NCI-H1417 (cell line): ENCODE results near the gene TMEM117.

ENCODE experiments used
- DNase-seq, 3 experiments: peaks; one replicate each; lab custom pipeline; 2025; lab: John Stamatoyannopoulos, UW

TMEM117 gene

DNA sequence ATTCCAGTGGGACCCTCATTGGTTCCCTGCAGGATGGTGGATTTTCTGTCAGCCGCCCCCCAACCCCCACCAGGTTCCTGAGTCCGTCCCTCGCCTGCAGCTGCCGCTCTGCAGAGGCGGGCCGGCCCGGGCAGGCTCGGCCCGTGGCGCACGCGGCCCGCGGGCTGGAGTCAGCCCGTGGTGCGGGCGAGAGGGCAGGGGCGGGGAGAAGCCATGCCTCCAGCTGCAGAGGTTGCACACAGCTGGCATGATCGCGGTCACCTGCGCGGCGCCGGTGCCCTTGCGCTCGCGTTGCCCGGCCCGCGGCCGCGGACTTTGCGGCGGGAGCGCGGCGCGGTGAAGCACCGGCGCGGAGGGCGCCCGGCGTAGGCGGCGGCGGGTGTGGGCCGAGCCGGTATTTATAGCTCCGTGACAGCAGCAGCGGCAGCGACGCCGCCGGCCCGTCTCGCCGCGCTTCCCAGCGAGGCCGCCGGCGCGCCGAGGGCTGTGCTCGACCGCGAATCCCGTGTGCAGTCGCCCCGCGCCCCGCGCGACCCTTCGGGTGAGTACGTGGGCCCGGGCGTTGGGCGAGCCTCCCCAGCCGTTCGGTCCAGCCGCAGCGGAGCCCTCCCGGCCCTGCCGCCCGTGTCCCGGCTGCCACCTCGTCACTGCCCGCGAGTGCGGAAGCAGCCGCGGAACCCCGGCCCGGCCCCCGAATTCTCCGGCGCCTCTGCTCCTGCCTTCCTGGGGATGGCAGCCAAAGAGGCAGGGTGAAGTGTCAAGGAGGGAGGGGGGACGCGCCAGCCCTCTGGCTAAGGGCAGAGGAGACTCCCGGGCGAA is at the start of gene TMEM117:
TMEM117 (plus strand) TSS at position 426 of the 819 bp plus-strand sequence.
- peak; percentile 63 to 92 (median 88) for DNase-seq

DNA sequence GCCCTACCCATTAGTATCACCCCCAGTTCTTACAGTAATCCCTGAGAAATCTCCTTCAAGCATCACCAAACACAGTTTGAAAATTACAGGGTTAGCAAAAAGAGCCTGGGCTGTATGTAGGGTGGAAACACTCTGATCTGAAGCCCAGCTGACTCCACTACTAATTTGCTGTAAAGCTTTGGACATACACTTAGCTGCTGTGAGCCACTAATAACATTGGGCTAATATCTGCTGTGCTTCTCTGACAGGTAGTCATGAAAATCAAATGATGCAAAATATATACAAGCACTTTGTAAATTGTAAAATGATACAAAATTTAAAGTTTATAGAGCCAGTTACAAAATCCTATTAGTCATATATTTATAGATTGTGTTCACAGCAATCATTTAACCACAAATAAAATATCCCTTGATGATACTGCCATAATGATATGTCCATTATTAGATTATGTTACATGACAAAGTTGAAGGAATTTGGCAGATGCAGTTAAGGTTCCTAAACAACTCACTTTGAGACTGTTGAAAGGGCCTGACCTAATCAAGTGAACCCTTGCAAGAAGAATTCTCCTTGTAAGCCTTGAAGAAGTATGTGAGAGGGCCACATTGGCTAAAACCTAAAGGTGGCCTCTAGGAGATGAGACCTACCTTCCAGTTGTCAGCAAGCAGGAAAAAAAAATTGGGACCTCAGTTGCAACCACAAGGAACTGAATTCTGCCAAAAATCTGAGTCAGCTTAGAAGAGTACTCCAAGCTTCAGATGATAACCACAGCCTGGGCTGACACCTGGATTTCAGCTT is 48.8 kb upstream of the TMEM117 start:
- DNase-seq = no peak

DNA sequence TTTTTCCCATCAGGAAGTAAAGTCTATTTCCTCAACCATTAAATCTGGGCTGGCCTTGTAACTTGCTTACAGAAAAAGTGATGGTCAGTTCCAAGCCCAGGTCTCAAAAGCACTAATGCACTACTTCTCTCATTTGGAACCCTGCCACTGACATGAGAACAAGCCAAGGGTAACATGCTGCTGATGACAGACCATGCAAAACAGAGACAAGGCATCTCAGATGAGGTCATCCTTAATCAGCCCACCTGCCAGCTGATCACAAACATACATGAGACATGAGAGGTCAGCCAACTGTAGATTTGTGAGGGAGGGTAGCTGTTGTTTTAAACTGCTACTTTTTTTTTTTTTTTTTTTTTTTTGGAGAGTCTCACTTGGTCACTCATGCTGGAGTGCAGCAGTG is 45.9 kb upstream of the TMEM117 start:
- DNase-seq = peak in 1 of 3 experiments; percentile 33

DNA sequence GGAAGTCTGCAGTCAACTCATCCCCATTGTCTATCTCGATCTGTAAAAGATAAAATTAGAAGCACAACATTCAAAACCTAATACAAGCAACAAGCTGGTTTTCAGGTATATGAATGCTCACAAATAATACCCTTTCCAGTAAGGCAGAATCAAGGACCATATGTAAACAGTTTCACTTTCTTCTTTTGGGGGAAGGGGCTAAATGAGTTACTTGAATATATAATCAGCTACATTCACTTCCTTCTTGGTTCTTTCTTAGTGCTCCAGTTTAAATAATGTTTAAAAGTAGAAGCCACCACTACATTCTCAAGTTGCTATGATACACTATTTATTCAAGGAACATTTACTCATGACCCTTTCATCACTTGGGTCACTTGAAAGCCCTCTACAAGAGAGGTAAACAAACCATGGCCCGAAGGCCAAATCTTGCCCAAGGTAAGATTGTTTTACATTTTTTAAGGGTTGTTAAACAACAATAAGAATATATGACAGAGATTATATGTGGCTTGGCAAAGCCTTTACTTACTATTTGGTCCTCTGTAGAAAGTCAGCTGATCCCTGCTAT is 40.1 kb upstream of the TMEM117 start:
- peak in 2 of 3 experiments; percentile 24 to 31 for DNase-seq

DNA sequence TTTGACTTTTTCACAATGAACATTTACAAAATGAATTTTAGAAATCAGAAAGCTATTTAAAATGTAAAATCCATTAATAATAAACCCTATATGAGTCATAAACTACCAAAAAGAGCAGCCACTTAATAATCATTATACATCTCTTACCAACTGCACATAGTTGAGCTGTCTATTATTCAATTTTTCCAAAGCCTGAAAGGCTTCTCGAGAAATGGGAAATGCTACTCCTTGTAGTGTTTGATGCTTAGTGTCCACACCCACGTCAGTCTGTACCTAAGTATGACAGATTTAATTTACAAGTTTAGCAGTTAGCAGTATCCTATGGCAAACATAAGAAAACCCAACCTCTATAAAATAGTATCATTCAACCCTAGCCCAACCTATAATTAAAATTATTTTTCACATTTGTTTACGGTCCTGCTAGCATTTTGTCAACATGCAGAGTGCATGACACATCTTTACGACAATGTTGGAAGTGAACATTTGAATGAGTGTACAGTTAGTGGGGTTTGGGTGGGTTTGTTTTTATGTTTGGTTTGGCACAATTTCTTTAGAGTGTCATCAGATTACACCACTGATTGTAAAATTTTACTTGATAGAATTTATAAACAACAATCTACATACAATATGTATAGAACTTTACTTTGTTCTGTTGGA is 38.2 kb upstream of the TMEM117 start:
- DNase-seq = peak in 1 of 3 experiments; percentile 28

DNA sequence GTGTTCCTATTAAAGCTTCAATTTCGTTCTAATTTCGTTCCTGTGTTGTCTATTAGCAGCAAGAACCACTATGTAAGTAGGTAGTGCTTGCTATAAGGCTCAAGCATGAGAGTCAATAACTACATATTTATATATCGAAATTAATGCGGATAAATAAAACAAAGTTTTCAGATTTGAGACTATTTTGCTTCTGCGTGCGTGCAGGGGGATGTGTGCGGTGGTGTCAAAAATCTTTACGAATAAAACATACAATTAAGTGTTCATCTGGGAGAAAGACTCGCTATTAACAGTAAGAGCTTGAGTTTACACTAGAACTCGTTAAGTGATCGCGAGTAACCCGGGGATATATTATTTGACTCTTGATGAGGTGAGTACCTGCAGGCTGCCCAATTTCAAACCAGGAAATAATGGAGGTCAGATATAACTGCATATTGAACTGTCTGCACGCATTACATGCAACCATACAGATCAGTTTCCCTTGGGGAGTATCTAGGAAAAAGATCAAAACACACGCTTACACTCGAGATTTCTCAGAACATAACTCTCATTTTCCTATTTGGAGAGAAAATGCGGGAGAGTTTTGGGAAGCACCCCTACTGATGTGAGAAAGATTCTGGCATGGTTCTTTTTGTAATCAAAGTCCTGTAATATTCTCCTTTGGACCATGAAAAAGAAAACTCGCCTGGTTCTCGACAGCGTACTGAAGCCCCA is 30.6 kb upstream of the TMEM117 start:
- DNase-seq = peak; percentile 56 to 86 (median 77)

DNA sequence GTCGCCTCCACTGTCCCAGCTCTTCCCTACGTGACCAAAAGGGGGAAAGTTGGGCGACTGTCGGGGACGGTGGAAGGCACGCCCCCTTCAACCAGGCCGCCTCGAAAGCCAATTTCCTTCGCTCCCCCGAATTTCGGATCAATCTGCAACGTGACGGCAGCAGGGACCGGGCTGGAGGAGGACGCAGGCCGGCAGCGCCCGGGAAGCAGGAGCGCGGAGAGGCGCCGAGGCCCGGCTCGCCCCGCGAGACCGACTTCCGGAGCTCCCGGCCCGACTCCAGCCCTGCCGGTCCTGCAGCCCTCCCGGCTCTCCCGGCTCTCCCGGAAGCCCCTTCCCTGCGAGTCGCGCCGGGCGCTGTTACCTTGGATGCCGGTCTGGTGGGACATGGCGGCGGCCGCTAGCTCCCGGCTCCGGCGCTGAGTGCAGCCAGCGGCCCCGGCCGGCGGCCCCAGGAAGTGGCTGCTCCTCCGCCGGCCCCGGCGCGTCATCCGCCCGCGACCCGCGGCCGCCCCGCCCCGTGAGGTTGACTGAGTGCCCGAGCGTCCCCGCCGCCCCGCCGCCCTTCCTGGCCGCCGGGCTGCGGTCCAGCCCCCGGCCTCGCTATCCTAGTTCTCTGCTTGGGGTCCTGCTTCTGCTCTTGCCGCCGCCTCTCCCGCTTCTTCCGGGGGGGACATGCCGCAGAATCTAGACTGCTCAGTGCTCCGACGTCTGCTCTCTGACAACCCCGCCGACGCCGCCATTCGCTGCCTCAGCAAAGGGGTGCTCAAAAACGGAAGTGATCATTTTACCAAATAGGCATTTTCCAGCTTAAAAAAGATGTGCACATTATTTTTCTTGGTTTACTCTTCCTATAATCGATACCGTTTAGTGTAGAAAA is 29.8 kb upstream of the TMEM117 start, which contains the start of gene TWF1:
TWF1 (minus strand) TSS at position 458 of the 877 bp plus-strand sequence; CDS start at position 386, 72 bp downstream.
- peak; percentile 83 to 92 (median 91) for DNase-seq

DNA sequence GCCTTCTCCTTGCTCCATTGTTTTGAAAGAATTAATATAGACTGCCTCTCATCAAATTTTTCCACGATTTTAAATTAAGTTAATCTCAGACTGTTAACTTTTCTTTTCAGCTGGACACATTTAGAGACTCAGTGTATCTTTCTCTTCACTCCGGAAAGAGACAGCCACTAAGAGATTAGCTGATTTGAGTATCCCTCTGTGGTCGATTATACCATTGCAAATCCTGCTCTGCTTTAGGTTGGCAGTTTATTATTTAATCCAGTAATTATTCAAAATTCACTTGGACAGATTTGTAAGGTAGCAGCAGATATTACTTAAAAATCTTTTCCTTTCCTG is 29.2 kb upstream of the TMEM117 start:
- DNase-seq = peak in 1 of 3 experiments; percentile 76

DNA sequence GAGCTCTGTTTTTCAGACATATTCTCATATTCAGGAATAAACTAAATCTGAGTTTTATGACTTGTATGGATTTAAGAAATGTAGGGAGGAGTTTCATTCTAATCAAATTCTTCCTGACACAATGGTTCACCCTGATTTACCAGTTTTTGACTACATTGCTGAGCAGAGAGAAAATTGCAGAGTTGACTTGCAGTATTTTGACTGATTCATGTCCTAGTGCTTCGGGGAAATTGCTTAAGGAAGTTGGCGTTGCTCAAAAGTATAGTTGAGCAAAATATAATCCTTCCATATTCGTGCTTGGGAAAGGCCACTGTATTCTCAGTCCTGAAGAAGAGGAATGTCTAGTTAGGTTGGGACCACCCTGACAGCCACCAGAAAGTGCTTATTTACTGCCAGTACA is 28.5 kb upstream of the TMEM117 start:
- no peak for DNase-seq

DNA sequence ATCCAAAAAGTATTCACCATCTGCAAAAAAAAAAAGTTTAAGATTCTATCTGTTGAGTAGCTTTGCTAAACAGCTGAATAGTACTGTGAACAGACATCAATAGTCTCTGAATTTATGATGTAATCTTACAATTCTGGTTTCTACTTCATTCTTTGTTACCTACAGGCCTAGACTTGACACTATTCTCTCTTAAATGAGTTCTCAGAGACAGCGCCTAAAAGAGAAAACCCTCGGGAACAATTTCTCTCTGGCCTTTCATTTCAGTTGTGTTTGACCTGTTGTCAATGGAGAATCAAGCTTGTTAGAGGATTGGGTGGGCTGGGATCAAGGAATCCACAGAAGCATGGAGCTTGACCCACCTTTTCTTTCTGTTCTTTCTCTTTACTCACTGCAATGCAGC is 23.8 kb upstream of the TMEM117 start:
- DNase-seq = no peak

DNA sequence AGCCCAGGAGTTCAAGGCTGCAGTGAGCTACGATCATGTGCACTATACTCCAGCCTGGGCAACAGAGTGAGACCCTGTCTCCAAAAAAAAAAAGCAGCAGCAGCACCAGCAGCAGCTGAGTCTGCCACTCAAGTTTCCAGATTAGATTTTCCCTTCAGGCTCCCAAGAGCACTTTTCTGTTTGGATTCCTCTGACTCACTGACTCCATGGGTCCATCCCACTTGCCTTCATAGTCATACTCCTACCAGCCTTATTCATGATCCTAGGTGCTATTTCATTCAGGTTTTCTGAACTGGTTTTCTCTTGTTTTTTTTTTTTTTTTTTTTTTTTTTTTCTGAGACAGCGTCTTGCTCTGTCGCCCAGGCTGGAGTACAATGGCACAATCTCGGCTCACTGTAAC is 23.0 kb upstream of the TMEM117 start:
- no peak for DNase-seq

DNA sequence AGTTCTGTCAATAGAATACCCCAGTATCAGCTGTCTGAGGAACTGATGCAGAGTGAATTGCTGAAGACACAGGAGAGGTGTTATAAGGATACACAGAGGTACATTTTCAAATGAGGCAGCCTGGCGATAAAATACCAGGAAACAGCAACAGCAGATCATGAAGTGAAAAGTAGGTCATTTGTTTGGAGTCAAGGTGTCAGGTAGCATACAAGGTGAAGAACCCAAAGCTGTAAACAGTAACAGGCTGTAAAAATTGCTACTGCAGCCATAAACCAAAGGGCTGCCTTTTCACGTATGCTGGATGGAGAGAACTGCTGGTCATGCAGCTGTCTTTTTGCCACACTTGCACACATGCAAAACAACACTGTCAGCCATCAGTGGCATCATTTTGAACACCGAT is 20.5 kb upstream of the TMEM117 start:
- DNase-seq = no peak

DNA sequence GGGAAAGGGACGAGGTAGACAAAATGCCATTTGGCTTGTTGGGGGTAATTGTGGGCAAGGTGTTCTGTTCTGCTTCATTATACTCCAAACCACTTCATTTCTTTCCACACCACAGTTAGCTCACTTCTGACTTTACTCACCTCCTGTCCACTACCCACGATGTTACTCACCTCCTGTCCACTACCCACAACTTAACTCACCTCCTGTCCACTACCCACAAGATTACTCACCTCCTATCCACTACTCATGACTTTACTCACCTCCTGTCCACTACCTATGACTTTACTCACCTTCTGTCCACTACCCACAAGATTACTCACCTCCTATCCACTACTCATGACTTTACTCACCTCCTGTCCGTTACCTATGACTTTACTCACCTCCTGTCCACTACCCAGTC is 19.7 kb upstream of the TMEM117 start:
- DNase-seq = no peak

DNA sequence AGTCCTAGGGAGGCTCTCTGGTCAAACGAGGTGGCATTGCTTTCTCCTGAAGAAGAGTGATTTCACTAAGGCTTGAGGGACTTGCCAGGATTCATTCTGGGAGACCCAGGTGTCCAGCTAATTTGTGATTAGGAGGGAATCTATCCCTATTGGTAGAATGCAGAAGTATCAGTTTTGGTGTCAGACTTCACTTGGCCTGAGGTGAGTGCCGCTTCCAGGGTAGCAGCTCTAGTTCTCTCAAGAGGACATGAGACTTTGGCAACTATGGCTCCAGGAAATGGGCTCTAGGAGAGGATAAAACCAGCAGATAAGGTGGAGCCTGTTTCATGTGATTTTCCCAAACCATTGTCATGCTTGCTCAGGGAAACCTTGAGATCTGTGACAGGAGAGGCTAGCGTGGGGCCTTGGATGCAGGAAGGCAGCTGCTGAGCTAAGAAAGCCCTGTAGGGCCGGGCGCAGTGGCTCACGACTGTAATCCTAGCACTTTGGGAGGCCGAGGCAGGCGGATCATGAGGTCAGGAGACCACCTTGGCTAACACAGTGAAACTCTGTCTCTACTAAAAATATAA is 11.6 kb upstream of the TMEM117 start:
- DNase-seq = no peak

DNA sequence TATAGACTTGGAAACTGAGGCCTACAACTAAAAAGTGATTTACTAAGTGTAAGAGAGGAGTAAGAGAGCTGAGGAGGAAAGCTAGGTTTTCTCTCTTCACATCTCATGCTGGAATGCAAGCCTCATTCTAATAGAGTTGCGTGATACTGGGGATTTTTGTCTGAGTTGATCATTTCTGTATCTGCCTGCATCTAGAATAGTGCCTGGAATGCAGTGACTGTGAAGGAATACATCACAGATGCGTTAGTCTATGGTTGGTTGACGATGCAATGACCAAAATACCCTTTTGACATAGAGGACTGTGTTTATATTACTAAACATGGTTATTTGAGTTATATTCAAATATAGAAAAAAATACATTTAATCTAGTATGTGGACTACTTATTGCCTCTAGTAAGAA is 9.2 kb upstream of the TMEM117 start:
- DNase-seq = no peak

DNA sequence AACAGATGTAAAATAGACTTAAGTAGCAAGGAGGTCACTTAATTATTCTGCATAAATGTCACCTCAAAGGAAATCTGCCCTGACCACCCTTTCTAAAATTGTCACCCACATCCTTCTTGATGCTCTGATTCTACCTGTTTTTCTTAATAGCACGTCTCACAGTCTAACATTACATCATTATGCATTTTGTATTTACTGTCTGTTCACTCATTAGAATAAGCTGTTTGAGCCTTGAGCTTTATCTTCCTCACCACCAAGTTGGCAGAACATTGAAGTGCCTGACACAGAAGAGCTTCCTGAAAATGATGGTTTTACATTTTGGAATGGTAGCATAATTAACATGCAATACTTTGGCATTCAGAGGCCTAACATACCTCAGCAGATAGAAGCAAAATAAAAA is 8.8 kb upstream of the TMEM117 start:
- no peak for DNase-seq

DNA sequence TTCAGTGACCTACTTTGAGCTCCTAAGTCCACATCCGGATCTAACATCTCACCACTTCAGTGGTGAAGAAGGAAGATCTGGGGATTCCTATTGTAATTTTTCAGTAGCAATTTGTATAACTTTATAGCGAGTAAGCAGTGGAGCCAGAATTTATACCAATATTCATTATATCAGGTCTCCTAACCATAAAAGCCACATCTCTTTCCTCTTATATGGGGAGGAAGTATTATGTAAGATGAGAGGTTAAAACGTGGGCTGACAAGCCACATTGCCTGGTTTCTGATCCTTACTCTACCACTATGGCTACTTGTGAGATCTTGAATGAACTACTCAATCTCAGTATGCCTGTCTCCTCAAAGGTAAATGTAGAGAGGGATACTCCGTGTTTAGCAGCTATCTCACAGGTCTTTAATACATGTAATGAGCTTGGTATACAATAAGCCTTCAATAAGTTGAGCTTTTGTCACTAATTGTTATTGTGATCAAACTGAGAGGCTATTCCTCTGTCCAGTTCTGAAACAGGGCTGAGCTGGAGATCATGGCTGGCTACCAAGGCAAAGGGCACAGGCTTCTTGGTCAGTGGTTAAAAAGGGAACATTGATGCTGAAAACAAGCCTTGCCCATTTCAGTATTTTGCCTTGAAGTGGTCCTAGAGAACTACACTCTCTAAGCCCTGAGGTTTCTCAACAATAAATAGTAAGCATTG is 3.3 kb upstream of the TMEM117 start:
- DNase-seq = no peak

DNA sequence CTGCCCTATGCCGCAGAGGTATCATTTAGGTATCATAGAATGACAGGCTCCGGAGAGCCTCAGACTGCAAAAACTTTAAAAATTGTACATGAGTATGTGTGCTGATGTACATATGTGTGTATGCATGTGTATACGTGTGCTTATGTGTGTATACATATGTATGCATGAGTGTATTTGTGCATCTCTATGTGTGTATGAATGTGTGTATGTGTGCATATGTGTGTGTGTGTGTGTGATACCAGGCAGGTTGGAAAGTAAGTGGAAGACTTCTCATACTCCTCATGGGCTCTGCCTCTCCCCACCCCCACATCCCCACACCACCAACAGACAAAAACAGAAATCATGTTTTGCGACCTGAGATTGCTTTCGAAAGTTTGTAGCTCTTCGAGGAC is 621 bp upstream of the TMEM117 start:
- DNase-seq = no peak

DNA sequence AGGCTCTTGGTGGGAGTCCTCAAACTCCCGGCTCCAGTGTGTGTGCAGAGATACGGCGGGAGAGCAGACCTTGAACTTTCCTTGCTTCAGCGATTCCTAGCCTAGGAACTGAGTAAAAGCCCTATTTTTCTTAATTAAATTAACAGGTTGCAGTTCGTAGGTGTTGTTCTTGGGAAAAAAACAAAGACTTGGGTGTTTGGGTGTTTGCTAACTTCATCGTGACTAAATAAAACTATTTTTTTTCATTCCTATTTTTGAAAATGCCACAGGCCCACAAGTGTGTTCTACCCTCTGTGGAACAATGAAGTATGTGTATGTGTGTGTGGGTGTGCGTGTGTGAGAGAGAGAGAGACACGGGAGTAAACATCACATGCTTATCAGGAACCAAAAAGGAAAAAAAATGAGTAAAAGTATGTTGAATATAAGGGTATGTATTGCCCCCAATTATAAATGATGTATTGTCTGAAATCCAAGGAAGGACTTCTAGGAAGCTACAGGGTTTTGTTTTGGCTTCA is 651 bp downstream of the TMEM117 start:
- DNase-seq = peak in 2 of 3 experiments; percentile 40 to 70
